ENCODE data around the gene HLA-DRB1. TPM values are rescaled to one million over a fixed set of nuclear protein-coding genes. Genes with fewer than 3 reads are reported as not detected.

The HLA-DRB1 gene
- total RNA-seq, 8 experiments from 2014 or later, result 3.1 to 80.7 TPM; not detected in 6

- Histone ChIP-seq H3K4me1 (replicated peaks in 1 of 2) (no peaks in the 10 kb centered on the region), H3K4me3 (no peak overlapping the region)
- no peak for ATAC-seq (replicated peaks in 6 of 8)
Measured at GRCh38 chr6:32621372-32621771, 31.7 kb upstream of the HLA-DRB1 start.

GRCh38 chr6:32617751-32618150 lies 28.1 kb upstream of the HLA-DRB1 start:
- Histone ChIP-seq H3K27ac (no peak overlapping the region), H3K4me3 (no peak overlapping the region), H3K4me1 (replicated peaks in 1 of 2) (no peaks in the 10 kb centered on the region)
- ATAC-seq (replicated peaks in 6 of 8), result no peak
- in situ Hi-C loops (cut with MboI; ENCODE audit: low pct_unique_long_range_greater_than_20kb in 2 of 9, low sequenced_read_pairs in 9 of 9, unreplicated experiment in 9 of 9), result no loop called here
- 8 to 100% (median 53%) methylated on average over 1 of the region's 1 CpG; no CpG with 5 or more reads in 2 of the 10 experiments for WGBS, 10 experiments

More at GRCh38 chr6:32621372-32621771, 31.7 kb upstream of the HLA-DRB1 start:
- 10 to 84% (median 75%) methylated on average over 1 to 3 of the region's 3 CpGs; no CpG with 5 or more reads in 5 of the 10 experiments for WGBS, 10 experiments
- in situ Hi-C loops (cut with MboI; ENCODE audit: low pct_unique_long_range_greater_than_20kb in 2 of 9, low sequenced_read_pairs in 9 of 9, unreplicated experiment in 9 of 9), result no loop called here
- no peak overlapping the region for H3K27ac ChIP-seq

- ATAC-seq (replicated peaks in 6 of 8), result no peak
- WGBS, 10 experiments, result 0 to 80% (median 31%) methylated on average over 1 to 3 of the region's 3 CpGs
- H3K4me1 ChIP-seq (replicated peaks in 1 of 2), result no peaks in the 10 kb centered on the region
- in situ Hi-C loops (cut with MboI; ENCODE audit: low pct_unique_long_range_greater_than_20kb in 2 of 9, low sequenced_read_pairs in 9 of 9, unreplicated experiment in 9 of 9), result no loop called here
- H3K27ac ChIP-seq, result no peak overlapping the region
- no peak overlapping the region for H3K4me3 ChIP-seq
Measured at GRCh38 chr6:32615885-32616532, 26.4 kb upstream of the HLA-DRB1 start.

GRCh38 chr6:32614366-32615081 lies 24.9 kb upstream of the HLA-DRB1 start:
- no peak overlapping the region for H3K4me3 ChIP-seq
- in situ Hi-C loops (cut with MboI; ENCODE audit: low pct_unique_long_range_greater_than_20kb in 2 of 9, low sequenced_read_pairs in 9 of 9, unreplicated experiment in 9 of 9), result no loop called here
- WGBS, 10 experiments, result 0 to 33% (median 20%) methylated on average over 1 of the region's 1 CpG; no CpG with 5 or more reads in 7 of the 10 experiments
- H3K27ac ChIP-seq, result no peak overlapping the region
- H3K4me1 ChIP-seq (replicated peaks in 1 of 2), result no peaks in the 10 kb centered on the region
- ATAC-seq (replicated peaks in 6 of 8), result no peak

GRCh38 chr6:32613475-32613874 lies 23.8 kb upstream of the HLA-DRB1 start:
- H3K4me3 ChIP-seq, result no peak overlapping the region
- in situ Hi-C loops (cut with MboI; ENCODE audit: low pct_unique_long_range_greater_than_20kb in 2 of 9, low sequenced_read_pairs in 9 of 9, unreplicated experiment in 9 of 9), result no loop called here
- 0 to 80% (median 30%) methylated on average over 1 to 6 of the region's 6 CpGs for WGBS, 10 experiments
- no peak for ATAC-seq (replicated peaks in 6 of 8)
- no peaks in the 10 kb centered on the region for H3K4me1 ChIP-seq (replicated peaks in 1 of 2)
- no peak overlapping the region for H3K27ac ChIP-seq

- 0 to 72% (median 31%) methylated on average over 1 to 3 of the region's 3 CpGs; no CpG with 5 or more reads in 2 of the 10 experiments for WGBS, 10 experiments
- Histone ChIP-seq H3K4me3 (no peak overlapping the region), H3K27ac (no peak overlapping the region), H3K4me1 (replicated peaks in 1 of 2) (no peaks in the 10 kb centered on the region)
- ATAC-seq (replicated peaks in 6 of 8), result no peak
- in situ Hi-C loops (cut with MboI; ENCODE audit: low pct_unique_long_range_greater_than_20kb in 2 of 9, low sequenced_read_pairs in 9 of 9, unreplicated experiment in 9 of 9), result no loop called here
Measured at GRCh38 chr6:32610682-32611296, 21.1 kb upstream of the HLA-DRB1 start.

GRCh38 chr6:32609731-32610640 lies 20.3 kb upstream of the HLA-DRB1 start:
- in situ Hi-C loops (cut with MboI; ENCODE audit: low pct_unique_long_range_greater_than_20kb in 2 of 9, low sequenced_read_pairs in 9 of 9, unreplicated experiment in 9 of 9), result no loop called here
- 0 to 47% (median 9%) methylated on average over 1 to 8 of the region's 8 CpGs for WGBS, 10 experiments
- no peaks in the 10 kb centered on the region for H3K4me1 ChIP-seq (replicated peaks in 1 of 2)
- peak; percentile 93 to 100 (median 100) for ATAC-seq (replicated peaks in 6 of 8)
- no peak overlapping the region for H3K27ac ChIP-seq
- H3K4me3 ChIP-seq, result no peak overlapping the region

GRCh38 chr6:32609391-32609730 lies 19.7 kb upstream of the HLA-DRB1 start:
- Histone ChIP-seq H3K4me1 (replicated peaks in 1 of 2) (no peaks in the 10 kb centered on the region), H3K4me3 (no peak overlapping the region), H3K27ac (no peak overlapping the region)
- in situ Hi-C loops (cut with MboI; ENCODE audit: low pct_unique_long_range_greater_than_20kb in 2 of 9, low sequenced_read_pairs in 9 of 9, unreplicated experiment in 9 of 9), result no loop called here
- WGBS, 10 experiments, result 0 to 86% (median 49%) methylated on average over 1 to 3 of the region's 3 CpGs; no CpG with 5 or more reads in 2 of the 10 experiments
- peak in 1 of 8 experiments; percentile 4 for ATAC-seq (replicated peaks in 6 of 8)

GRCh38 chr6:32608362-32608761 lies 18.7 kb upstream of the HLA-DRB1 start:
- in situ Hi-C loops (cut with MboI; ENCODE audit: low pct_unique_long_range_greater_than_20kb in 2 of 9, low sequenced_read_pairs in 9 of 9, unreplicated experiment in 9 of 9), result no loop called here

GRCh38 chr6:32607988-32608298 lies 18.3 kb upstream of the HLA-DRB1 start:
- Histone ChIP-seq H3K4me3 (no peak overlapping the region), H3K4me1 (replicated peaks in 1 of 2) (no peaks in the 10 kb centered on the region), H3K27ac (no peak overlapping the region)
- ATAC-seq (replicated peaks in 6 of 8), result no peak
- in situ Hi-C loops (cut with MboI; ENCODE audit: low pct_unique_long_range_greater_than_20kb in 2 of 9, low sequenced_read_pairs in 9 of 9, unreplicated experiment in 9 of 9), result no loop called here
- WGBS, 10 experiments, result 8 to 100% (median 67%) methylated on average over 1 to 2 of the region's 2 CpGs; no CpG with 5 or more reads in 3 of the 10 experiments

More at GRCh38 chr6:32608362-32608761, 18.7 kb upstream of the HLA-DRB1 start:
- no peak overlapping the region for H3K27ac ChIP-seq
- H3K4me1 ChIP-seq (replicated peaks in 1 of 2), result no peaks in the 10 kb centered on the region
- no peak for ATAC-seq (replicated peaks in 6 of 8)
- WGBS, 10 experiments, result 0 to 88% (median 46%) methylated on average over 1 to 3 of the region's 3 CpGs
- no peak overlapping the region for H3K4me3 ChIP-seq

- Histone ChIP-seq H3K27ac (no peak overlapping the region), H3K4me1 (replicated peaks in 1 of 2) (no peaks in the 10 kb centered on the region), H3K4me3 (no peak overlapping the region)
- ATAC-seq (replicated peaks in 6 of 8), result no peak
- in situ Hi-C loops (cut with MboI; ENCODE audit: low pct_unique_long_range_greater_than_20kb in 2 of 9, low sequenced_read_pairs in 9 of 9, unreplicated experiment in 9 of 9), result no loop called here
- 0 to 100% (median 61%) methylated on average over 1 to 4 of the region's 4 CpGs; no CpG with 5 or more reads in 1 of the 10 experiments for WGBS, 10 experiments
Measured at GRCh38 chr6:32607263-32607987, 17.8 kb upstream of the HLA-DRB1 start.

GRCh38 chr6:32604434-32604877 lies 14.8 kb upstream of the HLA-DRB1 start:
- H3K4me3 ChIP-seq, result no peak overlapping the region
- ATAC-seq (replicated peaks in 6 of 8), result peak in 2 of 8 experiments; percentile 48 to 89
- no peak overlapping the region for H3K27ac ChIP-seq
- 0 to 88% (median 16%) methylated on average over 1 to 3 of the region's 3 CpGs for WGBS, 10 experiments
- H3K4me1 ChIP-seq (replicated peaks in 1 of 2), result no peaks in the 10 kb centered on the region
- in situ Hi-C loops (cut with MboI; ENCODE audit: low pct_unique_long_range_greater_than_20kb in 2 of 9, low sequenced_read_pairs in 9 of 9, unreplicated experiment in 9 of 9), result no loop called here

Data from motor neuron (in vitro differentiated cells).